Endometrial microvascular endothelial cells (primary cell): ENCODE results near the gene OTUD5. TPM values are rescaled to one million over a fixed set of nuclear protein-coding genes. Genes with fewer than 3 reads are reported as not detected.

Experiments used
- in situ Hi-C: cut with HindIII; loops from 2 replicates; pipeline ENCODE4 v1.10.0; 2017; ENCODE audit warnings: low sequenced_read_pairs, low pct_unique_long_range_greater_than_20kb; ENCODE audit errors: inconsistent ontology term
- total RNA-seq: library from RNA; depleted of rRNA; stranded (reverse); fragments of >200 nt; gene quantifications from one replicate; pipeline ENCODE4 v1.2.3, GENCODE V29; 2015; ENCODE audit errors: inconsistent ontology term

The OTUD5 gene
- total RNA-seq, 1 donor from 2014 or later = 27.3 TPM

DNA sequence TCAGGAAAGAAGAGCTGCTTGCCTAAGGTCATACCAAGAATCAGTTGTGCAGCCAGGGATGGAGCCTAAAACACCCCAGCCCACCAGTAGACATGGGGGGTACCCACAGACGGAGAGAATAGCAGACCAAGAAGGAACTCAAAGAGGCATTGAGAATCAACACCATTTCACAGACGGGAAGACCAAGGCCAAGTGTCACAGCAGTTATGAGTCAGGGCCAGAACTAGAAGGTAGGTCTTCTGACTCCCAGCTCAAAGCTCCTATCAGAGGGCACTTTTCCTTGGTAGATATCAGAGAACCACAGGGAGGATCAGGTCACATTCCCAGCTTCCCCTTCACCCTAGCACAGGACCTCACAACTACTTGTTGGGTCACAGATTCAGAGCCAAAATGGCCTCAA, 14.5 kb downstream of the OTUD5 start:
- in situ Hi-C loops = no loop called here

DNA sequence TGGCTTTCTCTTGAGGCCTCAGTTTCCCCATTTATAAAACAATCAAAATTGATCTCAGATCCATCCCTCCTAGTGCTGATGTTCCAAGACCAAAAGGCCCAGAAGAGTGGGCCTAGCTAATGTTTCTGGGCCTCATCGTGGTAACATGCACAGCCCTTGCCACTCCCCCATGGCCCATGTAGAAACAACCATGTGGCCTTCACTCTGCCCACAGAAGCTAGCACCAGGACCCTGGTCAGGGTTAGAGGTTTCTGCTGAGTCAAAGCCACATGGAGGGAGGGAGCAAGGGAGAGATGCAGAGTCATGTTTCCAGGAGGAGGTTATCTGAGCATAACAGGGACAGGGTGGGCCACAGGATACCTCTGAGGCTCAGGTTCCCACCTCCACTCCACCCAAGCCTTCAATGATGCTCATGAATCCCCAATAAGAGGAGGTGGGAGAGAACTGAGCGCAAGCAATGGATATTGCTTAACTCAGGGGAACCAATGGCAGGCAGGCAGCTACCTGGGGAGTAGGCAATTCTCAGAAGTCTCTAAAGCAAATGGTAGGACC, 16.9 kb downstream of the OTUD5 start:
- in situ Hi-C loops = no loop called here

GRCh38 chrX:48939524-48940228, 17.7 kb downstream of the OTUD5 start:
- in situ Hi-C loops = no loop called here

- in situ Hi-C loops = no loop called here
Observed at GRCh38 chrX:48938721-48939425, 18.5 kb downstream of the OTUD5 start.

GRCh38 chrX:48937054-48937907, 20.1 kb downstream of the OTUD5 start:
- in situ Hi-C loops = no loop called here

DNA sequence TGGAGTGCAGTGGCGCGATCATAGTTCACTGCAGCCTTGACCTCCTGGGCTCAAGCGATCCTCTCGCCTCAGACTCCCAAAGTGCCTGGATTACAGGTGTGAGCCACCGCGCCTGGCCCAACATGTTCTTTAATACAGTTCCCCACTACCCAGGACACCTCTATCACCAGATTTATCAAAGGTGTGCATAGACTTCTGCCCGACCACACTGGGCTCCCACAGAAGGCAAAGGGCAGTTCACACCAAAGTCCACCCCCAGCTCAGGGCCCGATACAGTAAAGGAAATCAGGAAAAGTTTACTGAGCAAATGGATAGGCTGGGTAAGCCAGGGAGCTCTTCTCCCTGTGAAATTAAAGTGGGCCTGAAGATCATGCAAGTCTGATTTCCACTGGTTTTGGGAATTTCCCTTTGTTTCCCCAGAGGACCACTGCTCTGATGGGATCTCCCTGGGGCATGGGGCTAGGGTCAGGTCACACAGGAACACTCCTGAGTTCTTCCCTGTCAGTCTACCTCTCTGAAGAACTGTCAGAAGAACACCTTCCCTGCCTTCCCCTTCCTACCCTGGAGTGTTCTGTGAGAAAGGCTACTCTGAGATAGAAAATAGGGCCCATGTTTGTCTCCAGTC, 20.9 kb downstream of the OTUD5 start:
- in situ Hi-C loops = no loop called here

GRCh38 chrX:48935301-48935670, 22.1 kb downstream of the OTUD5 start:
- in situ Hi-C loops = no loop called here

GRCh38 chrX:48934581-48935300, 22.7 kb downstream of the OTUD5 start:
- in situ Hi-C loops = no loop called here

DNA sequence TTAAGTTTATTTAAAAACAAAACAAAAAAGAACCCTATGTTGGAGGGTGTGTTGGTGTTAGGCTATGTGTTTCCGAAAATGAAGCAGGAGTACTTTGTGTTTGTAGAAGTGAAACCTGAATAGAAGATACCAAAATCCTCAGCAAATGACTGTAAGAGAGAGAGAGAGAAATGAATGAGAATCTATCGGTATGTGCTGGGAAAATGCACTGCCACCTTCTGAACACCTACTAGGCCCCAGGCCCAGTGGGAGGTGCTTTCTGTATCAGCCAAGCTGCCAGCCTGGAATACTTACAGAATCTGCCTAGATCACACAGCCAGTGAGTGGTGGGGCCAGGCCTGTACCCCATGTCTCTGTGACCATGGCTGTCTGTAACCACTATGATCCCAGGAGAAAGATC, 23.6 kb downstream of the OTUD5 start:
- in situ Hi-C loops = no loop called here

GRCh38 chrX:48927736-48928382, 29.5 kb downstream of the OTUD5 start:
- in situ Hi-C loops = no loop called here

- in situ Hi-C loops = no loop called here
Observed at GRCh38 chrX:48927123-48927522, 30.3 kb downstream of the OTUD5 start.

GRCh38 chrX:48924270-48924669, 33.1 kb downstream of the OTUD5 start:
- in situ Hi-C loops = no loop called here

DNA sequence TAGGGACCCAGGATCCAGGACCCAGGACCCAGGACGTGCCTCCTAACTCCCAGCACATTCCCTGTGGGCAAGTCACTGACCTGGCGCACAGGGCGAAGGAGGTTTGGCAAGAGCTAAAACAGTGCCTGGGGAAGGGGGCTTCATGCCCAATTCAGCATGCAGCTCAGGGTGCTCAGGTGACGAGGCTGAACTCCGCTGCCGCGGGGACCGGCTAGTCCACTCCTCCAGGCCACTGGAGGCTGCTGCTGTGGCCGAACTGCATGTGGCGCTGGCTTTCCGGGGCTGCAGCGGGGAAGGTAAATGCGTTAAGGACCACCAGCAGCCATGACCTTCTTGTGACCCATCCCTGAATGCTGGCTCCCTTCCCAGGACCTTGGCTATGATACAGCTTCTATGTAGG, 33.6 kb downstream of the OTUD5 start:
- in situ Hi-C loops = no loop called here

DNA sequence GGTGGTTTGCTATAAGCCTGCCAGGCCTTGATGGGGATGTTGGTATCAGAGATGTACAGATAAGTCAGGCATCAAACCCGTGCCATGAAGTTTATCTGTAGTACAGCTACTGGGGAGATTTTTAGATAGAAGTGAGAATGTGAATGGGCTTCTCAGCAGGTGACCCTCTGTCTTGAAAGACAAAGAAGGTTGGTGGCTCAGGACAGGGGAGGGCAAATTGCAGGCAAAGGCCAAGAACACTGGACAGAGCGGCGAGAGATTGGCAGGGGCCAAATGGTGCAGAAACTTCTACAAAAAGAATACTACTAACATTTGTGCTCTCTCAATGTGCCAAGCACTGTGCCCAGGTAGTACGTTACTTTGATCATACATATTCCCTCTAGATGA, 36.7 kb downstream of the OTUD5 start:
- in situ Hi-C loops = no loop called here

DNA sequence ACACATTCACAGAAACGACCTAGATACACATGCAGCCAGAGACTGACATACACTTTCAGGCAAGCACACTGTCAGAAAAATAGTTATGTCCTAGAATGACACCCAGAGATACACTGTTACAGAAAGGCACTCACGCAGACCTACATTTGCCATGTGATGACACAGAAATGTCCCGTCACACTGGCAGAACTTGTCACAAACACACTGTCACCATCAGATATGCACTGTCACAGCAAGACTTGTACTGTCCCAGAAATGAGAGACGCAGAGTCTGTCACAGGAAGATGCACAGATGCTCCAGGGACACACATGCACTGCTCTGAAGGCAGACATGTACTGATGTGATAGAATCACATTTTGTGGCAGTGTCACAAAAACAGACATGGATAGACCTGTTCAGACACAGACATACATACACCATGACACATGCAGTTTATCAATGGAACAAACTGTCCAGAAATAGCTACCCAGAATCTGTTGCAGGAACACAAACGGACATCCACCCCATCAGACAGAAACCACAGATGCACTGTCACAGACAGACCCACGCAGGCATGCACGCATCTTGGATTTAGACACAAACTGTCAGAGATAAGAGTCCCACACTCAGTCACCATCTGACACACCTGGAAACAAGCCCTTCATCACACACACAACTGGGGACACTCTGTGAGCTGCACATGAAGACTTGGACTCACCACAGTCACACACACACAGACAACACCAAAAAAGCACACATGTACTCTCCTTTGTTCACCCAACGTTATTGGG, 37.3 kb downstream of the OTUD5 start:
- in situ Hi-C loops = no loop called here

- in situ Hi-C loops = no loop called here
Observed at GRCh38 chrX:48919360-48919841, 38.0 kb downstream of the OTUD5 start.

- in situ Hi-C loops = no loop called here
Observed at GRCh38 chrX:48918643-48919340, 38.6 kb downstream of the OTUD5 start, which contains the start of gene PIM2. PIM2 (minus strand) TSS chrX:48919024; CDS start chrX:48918834, 190 bp downstream.
